Medulla oblongata (tissue), 1 donor: ENCODE results near the gene LETM1.

ENCODE experiments used
- DNase-seq: peaks from one replicate; pipeline ENCODE4 v3.0.0-alpha.2; 2015; ENCODE audit errors: extremely low spot score

LETM1 gene

DNA sequence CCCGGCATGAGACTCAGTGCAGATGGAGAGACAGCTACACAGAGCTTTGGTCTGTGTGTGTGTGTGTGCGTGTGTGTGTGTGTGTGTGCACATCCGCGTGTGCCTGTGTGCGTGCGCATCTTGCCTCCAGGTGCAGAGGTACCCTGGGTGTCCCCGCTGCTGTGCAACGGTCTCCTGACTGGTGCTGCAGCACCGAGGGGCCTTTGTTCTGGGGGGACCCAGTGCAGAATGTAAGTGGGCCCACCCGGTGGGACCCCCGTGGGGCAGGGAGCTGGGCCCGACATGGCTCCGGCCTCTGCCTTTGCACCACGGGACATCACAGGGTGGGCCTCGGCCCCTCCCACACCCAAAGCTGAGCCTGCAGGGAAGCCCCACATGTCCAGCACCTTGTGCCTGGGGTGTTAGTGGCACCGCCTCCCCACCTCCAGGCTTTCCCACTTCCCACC, 48.6 kb downstream of the LETM1 start:
- DNase-seq = no peak

DNA sequence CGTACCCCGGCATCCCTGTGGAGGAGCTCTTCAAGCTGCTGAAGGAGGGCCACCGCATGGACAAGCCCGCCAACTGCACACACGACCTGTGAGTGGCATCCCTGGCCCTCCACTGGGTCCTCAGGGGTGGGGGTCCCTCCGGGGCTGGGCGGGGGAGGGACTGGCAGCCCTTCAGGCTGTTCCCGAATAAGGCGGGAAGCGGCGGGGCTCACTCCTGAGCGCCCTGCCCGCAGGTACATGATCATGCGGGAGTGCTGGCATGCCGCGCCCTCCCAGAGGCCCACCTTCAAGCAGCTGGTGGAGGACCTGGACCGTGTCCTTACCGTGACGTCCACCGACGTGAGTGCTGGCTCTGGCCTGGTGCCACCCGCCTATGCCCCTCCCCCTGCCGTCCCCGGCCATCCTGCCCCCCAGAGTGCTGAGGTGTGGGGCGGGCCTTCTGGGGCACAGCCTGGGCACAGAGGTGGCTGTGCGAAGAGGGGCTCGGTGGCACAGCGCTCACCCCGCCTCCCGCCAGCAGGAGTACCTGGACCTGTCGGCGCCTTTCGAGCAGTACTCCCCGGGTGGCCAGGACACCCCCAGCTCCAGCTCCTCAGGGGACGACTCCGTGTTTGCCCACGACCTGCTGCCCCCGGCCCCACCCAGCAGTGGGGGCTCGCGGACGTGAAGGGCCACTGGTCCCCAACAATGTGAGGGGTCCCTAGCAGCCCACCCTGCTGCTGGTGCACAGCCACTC, 49.2 kb downstream of the LETM1 start:
- DNase-seq = no peak

DNA sequence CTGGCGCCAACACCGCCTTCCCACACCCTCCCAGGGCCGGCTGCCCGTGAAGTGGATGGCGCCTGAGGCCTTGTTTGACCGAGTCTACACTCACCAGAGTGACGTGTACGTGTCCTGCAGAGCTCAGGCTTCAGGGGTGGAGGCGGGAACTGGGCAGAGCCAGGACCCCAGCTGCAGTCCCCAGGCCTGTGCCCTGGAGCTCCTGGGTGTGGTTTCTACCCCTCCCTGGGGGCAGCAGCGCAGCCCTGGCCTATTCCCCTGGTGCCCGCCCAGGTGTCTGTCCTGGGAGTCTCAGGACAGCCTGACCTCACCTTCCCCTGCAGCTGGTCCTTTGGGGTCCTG, 49.8 kb downstream of the LETM1 start:
- DNase-seq = no peak

DNA sequence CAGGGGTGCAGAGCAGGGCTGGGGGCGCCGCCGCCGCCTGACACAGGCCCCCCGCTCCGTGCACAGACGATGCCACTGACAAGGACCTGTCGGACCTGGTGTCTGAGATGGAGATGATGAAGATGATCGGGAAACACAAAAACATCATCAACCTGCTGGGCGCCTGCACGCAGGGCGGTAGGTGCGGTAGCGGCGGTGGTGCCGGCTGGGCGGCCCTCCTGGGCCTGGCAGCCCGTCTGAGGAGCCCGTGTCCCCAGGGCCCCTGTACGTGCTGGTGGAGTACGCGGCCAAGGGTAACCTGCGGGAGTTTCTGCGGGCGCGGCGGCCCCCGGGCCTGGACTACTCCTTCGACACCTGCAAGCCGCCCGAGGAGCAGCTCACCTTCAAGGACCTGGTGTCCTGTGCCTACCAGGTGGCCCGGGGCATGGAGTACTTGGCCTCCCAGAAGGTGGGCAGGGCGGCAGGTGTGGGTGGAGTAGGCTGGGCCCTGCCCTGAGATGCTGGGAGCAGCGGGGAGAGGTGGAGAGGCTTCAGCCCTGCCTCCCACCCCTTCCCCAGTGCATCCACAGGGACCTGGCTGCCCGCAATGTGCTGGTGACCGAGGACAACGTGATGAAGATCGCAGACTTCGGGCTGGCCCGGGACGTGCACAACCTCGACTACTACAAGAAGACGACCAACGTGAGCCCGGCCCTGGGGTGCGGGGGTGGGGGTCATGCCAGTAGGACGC, 50.3 kb downstream of the LETM1 start:
- no peak for DNase-seq

DNA sequence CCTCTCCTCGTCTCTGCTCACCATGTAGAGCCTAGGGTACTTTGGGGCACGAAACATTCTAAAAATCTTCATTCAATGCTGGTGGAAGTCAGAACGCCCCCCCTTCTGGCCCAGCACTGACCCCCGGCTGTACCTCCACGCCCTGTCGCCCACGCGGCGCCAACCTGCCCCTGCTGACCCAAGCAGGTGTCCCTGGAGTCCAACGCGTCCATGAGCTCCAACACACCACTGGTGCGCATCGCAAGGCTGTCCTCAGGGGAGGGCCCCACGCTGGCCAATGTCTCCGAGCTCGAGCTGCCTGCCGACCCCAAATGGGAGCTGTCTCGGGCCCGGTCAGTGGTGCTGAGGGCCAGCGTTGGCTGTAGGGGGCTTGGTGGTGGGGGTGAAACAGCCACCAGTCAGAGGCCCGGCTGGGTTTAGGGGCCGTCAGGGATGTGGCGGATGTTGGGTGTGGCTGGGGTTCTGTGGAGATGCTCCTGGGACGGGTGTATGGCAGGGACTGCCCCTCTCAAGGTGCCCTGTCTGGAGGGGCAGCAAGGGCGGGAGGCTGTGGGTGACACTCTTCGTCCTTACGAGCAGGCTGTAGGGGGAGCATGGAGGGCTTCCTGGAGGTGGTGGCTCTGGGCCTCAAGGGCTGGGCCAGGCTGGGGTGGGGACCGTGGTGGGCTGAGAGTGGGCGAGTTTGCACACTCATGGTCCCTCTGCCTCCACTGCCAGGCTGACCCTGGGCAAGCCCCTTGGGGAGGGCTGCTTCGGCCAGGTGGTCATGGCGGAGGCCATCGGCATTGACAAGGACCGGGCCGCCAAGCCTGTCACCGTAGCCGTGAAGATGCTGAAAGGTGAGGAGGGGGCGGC, 51.1 kb downstream of the LETM1 start:
- DNase-seq = no peak

DNA sequence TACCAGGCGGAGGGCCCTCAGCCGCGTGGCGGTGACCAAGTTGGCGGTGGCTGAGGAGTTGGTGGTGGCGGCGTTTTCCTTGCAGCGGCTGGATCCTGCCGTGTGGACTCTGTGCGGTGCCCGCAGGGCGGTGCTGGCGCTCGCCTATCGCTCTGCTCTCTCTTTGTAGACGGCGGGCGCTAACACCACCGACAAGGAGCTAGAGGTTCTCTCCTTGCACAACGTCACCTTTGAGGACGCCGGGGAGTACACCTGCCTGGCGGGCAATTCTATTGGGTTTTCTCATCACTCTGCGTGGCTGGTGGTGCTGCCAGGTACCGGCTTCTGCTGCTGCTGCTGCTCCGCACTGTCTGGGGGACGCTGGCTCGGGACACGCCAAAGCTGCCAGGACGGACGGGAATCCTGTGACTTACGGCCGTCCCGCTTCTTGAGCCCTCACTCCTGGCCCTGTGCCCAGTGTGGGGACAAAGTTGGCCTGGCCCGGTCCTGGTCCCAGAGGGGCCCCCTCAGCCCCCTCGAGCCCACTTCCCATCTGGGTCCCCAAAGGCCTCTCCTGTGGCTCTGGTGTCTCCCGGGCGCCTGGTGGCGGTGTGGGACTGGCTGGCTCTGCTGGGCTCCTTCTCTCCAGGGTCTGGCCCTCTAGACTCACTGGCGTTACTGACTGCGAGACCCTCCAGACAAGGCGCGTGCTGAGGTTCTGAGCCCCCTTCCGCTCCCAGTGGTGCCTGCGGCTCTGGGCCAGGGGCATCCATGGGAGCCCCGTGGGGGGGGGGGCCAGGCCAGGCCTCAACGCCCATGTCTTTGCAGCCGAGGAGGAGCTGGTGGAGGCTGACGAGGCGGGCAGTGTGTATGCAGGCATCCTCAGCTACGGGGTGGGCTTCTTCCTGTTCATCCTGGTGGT, 52.2 kb downstream of the LETM1 start:
- no peak for DNase-seq

DNA sequence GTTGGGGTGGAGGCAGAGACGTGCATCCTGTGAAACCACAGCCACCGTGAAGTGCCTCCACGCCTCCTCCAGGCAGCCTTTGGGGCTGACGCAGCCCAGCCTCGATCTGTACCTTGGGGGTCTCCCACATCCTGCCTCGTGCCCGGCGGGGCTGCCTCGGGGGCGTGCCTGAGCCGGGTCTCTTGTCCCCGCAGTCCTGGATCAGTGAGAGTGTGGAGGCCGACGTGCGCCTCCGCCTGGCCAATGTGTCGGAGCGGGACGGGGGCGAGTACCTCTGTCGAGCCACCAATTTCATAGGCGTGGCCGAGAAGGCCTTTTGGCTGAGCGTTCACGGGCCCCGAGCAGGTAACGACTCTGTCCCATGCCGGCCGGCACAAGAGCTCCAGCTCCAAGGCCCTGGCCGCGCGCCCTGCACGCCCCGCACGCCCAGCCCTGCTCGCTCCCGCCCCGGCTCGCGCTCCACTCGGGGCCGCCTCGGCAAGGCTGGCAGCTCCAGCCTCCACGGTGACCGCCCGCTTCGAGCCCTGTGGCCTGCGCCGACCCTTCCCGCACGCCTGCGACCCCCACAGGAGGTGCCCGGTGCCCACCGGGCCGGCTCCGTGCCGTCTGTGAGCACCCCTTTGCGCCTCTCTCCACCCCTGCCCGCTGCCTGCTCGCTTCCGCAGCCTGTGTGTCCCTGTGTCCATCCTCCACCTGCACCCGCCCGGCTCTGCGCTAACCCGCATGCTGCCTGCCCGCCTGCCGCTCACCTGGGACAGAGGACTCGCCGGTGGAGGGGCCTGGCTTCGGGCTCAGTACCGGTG, 53.0 kb downstream of the LETM1 start:
- no peak for DNase-seq

DNA sequence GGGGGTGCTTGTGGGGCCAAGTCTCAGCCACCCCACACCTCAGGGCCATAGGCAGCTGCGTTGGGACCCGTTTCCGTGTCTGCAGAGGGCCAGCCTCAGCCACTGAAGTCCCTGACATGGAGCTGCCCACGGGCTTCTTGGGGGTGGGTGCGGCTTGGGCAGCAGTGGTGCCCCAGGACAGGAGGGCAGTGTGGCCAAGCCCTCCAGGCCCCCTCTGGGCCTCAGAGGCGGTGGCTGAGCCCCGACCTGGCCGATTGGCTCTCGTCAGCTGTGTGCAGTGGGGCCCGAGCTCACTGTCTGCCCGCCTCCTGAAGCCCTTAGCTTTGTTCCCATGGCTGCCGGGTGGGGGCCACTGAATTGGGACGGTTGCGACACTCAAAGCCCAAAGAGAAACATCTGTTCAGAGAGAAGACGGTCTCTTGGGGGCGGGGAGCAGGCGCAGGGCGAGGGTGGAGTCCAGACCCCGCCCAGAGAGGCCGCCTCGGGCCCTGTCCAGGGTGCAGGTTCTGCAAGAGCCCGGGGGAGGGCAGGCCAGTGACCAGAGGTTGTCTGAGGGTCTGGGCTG, 53.7 kb downstream of the LETM1 start:
- DNase-seq = no peak

DNA sequence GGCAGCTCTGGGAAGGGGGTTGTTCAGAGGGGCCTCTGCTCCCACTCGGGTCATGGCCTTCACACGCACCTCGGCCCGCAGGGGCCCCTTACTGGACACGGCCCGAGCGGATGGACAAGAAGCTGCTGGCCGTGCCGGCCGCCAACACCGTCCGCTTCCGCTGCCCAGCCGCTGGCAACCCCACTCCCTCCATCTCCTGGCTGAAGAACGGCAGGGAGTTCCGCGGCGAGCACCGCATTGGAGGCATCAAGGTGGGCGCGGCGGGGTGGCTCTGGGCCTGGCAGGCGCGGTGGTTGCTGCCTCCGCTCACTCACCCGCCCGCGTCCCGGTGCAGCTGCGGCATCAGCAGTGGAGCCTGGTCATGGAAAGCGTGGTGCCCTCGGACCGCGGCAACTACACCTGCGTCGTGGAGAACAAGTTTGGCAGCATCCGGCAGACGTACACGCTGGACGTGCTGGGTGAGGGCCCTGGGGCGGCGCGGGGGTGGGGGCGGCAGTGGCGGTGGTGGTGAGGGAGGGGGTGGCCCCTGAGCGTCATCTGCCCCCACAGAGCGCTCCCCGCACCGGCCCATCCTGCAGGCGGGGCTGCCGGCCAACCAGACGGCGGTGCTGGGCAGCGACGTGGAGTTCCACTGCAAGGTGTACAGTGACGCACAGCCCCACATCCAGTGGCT, 54.5 kb downstream of the LETM1 start:
- DNase-seq = no peak

DNA sequence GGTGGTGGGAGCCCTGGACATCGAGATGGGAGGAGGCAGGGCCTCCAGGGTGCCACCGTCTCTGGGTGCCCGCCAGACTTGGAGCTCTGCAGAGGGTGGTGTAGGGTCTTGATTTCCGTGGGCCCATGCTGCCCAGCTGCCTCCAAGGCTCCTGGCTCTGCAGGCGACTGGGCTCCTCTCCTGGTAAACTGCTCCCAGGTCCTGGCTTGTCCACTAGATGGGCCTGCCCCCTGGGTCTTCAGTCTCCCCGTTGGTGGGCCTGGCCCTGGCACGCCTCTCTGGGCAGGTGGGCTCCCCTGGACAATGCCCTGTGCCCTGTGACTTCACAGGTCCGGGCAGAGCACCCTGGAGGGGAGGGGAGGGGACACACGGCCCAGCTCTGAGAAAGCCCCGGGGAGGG, 55.2 kb downstream of the LETM1 start:
- no peak for DNase-seq

DNA sequence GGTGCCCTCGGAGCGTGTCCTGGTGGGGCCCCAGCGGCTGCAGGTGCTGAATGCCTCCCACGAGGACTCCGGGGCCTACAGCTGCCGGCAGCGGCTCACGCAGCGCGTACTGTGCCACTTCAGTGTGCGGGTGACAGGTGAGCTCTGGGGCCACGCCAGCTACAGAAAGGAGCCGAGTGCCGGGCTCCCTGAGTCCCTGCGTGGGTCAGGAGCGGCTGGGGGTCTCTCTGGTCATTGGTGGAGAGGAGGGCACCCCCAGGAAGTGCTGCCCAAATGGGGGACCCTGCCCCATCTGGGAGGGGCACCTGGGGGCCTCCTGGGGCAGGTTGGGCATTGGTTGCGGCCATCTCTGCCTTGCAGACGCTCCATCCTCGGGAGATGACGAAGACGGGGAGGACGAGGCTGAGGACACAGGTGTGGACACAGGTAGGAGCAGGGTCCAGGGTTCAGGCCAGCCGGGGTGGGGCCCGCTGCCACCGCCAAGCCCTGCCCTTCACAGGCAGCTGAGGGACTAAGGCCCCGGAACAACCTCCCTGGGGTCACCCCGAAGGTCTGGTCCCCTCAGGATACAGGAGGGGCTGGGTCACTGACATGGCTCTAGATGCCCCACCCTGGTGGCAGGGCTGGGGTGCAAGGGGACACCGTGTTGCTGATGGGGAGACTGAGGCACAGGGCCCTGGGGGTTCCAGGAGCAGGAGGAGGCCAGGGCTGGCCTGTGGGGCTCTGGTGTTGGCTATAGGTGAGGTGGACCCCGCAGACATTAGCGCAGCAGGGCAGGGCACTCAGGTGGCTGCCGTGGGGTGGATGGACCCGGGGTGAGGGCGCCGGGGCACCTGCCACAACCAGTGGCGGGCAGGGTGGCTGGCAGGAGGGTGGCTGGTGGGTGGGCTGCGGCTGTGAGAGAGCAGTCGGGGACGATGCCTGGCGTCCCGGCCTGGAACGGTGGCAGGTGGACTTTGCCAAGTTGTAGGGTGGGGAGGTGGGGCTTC, 56.3 kb downstream of the LETM1 start:
- DNase-seq = no peak

DNA sequence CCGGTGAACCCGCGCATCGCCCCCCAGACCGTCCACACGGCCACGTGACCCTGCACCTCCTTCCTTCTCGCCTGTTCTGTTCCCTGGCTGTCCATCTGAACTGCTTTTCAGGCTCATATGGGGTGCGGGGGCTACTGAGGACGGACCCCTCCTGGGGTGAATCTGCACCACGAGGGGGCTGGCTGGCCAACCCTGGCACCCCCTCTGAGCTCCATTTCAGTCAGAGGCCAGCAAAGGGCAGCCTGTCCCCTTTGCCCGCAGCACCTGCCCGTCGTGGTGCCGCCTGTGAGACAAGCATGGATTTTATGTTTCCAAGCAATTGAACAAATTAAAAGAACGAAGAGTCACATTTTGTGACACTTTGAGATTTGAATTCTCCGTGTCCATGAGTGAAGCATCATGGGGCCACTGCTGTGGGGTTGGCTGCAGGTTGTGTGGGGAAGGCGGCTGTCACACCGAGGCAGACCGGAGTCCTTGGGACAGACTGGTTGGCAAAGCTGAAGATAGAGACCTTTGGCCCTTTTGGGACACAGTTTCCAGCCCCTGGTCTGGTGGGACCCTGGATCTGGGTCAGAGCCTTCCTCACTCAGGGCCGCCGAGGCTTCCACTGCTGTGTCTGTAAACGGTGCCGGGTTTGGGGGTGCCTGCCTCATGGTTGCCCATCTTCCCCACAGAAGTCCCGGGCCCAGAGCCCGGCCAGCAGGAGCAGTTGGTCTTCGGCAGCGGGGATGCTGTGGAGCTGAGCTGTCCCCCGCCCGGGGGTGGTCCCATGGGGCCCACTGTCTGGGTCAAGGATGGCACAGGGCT, 57.2 kb downstream of the LETM1 start:
- no peak for DNase-seq

DNA sequence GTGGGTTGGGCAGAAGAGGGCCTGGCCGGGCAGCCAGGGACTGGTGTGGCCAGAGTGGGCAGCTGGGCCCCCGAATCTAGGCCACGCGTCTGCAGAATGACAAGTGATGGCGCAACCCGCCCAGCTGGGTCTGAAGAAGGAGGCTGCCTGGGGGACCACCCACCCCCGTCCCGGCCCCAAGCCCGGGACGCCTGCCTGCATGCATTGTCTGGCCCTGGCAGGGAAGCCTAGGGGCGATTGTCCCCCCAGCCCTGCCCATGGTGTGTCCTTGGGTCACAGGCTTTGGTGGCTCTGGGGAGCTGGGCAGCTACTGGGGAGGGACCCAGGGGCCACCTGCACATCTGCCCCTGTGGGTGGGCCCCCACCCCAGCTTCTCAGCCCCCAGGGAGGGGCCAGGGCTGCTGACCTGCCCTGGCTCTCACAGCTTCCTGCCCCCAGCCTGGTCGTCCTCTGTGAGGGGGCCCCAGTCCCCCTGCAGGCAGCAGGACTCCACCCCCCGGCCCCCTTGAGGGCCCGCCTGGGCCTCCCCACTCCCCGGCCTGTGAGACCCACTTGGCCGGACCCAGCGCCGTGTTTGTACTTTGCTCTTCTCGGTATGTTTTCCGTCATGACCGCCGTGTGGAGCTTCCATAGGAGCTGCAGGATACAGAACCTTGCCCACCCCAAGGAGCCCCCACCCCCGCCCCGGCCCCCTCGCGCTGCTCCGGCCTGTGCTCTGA, 57.9 kb downstream of the LETM1 start:
- peak; percentile 59 for DNase-seq

DNA sequence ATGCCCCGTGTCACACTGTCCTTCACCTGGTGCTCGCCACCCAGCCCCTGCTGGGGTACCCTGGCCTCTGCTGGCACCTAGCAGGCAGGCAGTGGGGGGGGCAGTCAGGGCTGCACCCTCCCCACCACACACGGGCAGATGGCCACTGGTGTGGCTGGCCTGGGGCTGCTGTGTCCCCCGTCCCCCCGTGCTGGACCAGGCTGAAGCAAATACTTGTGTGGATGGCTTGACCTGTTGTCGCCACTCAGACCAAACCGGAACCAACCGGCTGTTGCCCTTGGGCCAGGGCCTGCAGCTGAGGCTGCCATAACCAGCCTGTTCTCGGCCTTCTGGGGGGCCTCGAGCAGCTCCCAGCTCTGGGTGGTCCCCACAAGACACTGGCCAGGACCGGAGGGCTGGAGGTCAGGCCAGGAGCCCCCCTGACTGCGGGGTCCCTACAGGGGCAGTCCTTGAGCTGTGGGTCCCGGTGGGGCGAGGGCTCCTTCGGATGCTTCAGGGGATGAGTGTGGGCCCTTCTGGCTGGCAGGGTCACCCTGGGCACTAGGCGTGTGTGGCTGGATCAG, 58.6 kb downstream of the LETM1 start:
- peak; percentile 33 for DNase-seq

DNA sequence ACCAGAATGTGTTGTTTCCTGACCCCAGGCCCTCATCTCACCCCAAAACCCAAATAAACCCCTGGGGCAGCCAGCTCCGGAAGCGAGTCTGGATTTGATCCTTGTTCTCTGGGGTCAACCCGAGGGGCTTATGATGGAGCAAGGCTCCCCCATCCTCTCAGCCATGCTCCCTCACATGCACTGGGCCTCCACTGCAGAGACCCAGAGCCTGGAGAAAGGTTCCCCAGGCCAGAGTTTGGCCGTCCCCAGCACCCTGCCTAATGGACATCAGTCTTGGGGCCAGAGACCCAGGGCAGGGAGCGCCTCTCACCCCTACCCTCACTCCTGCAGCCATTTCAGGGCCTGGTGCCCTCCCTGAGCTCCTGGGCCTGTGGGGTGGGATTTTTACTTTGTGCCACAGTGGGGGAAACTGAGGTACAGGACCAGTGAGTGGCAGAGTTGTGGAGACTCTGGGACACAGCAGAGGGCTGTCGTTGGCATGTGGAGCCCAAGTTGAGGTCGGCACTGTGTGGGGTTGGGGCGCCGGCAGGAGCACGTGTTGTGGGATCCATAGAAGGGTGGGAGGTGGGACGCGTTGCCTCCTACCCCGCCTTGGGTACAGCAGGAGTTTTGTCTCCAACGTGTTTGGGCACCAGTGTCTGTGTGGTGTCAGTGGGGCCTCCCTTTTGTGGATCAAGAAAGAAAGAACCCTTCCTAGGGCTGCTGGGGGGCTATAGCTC, 59.3 kb downstream of the LETM1 start:
- DNase-seq = no peak
